RCC 7860 (cell line): ENCODE data around the gene PLEKHH2.
A peak's percentile ranks its signal among the peaks of the same experiment; 100 is the strongest.

Experiments used
- DNase-seq: peaks from one replicate; pipeline ENCODE4 v3.0.0-alpha.2; 2015; ENCODE audit warnings: low spot score
- FAIRE-seq: peaks from 2 replicates; lab custom pipeline; 2012; peaks lifted over from hg19 to GRCh38; lab: Jason Lieb, UNC

Gene PLEKHH2

DNA sequence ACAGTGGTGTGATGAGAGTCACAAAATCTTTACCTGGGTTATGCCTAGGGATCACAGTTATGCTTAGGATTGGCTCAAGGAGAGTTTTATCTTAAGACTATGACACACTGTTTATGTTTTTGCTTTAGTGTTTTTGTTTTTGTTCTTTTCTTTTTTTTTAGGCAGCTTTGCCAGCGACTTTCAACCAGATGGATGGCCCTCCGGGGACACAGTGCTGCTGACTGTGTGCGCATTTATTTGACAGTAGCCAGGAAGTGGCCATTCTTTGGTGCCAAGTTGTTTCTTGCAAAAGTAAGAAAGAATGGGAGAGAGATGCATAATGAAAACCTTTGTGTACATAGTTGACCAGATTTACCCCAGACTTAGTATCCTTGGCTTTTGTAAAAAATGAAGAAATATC, 121.7 kb downstream of the PLEKHH2 start:
- FAIRE-seq = no peak

DNA sequence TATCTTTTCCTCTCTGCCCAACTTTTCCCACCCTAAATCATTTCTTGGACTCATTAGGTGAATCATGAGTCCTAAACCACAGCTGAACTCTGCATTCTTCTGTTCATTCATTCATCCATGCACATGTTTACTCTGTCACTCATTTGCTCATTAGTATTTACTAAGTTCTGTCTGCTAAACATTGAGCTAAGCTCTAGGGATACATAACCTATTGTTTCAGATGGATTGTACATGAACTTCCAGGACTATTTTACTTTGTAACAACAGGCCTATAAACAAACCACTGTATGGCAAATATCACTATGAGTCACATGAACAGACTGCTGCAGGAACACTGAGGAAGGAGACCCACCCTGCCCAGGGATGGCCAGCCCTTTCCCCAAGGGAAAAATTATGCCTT, 122.1 kb downstream of the PLEKHH2 start:
- FAIRE-seq (peak; percentile 95), DNase-seq (peak; percentile 93)

More for the DNA sequence above, 121.7 kb downstream of the PLEKHH2 start:
- no peak for DNase-seq

DNA sequence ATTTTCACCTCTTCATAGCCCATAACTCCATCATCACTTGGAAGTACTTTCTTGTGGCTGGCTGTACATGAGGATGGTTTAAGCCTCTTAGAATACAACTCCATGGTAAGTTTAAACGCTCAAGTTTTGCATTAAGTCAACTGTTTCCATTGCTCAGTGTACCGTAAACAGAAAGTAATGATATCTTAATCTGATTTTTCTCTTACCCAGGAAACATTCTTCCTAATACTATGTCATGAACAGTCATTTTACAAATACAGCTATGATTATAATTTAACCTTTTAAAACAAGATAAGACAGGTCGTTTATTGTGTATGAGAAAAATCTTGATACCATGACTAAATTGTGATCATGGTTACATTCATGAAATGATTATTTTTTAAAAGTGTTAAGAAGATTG, 125.2 kb downstream of the PLEKHH2 start:
- DNase-seq (peak; percentile 83), FAIRE-seq (peak; percentile 98)

- FAIRE-seq (no peak), DNase-seq (peak; percentile 13)
These were observed 126.0 kb downstream of the PLEKHH2 start for GRCh38 chr2:43763091-43763490.

DNA sequence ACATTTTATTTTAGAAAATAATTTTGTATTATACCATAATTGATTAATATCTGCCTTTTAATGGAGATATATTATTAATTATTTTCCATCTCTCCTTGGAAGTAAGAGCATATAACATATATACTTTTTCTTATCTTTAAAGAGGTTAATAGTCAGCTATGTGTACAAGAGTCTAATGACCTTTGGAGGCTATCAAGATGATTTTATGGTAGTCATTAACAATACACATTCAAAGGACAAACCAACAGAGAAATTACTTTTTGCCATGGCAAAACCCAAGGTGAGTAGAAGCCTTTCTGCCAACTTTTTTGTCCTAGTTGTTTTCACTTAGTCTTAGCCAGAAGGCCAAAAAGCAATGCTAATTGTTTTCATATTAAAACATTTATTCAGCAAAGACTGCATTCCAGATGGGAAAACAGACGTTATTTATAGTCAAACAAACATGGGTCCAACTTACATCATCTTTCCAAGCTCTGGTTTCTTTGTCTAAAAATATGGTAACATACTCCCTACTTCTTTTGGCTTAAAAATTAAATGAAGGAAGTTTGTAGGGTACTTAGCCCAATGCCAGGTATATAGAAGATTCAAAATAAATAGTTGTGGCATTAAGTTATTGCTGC, 127.1 kb downstream of the PLEKHH2 start:
- FAIRE-seq = peak; percentile 27
- no peak for DNase-seq

DNA sequence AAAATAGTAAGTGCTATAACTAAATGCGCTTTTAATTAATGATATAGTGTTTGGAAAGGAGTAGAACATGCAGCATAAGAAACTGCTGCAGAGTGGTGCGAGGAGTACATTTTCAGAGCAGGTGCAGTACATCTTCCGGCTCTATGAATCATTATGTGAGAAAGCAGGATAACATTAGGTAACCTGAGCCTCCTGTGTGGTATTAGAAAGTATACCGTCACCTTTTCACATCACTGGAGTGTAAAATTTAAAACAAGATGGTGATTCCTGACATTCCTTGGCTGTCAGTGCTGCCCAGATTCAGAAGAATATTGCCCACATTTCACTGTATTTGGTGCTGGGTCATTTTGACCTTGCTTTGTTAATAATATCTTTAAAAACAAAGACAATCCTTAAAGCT, 128.9 kb downstream of the PLEKHH2 start:
- peak; percentile 55 for DNase-seq
- peak; percentile 73 for FAIRE-seq

GRCh38 chr2:43773876-43774613, 137.0 kb downstream of the PLEKHH2 start, which contains the start of gene DYNC2LI1:
TSS of gene DYNC2LI1 (plus strand) at chr2:43774039. CDS start at chr2:43774139, 100 bp downstream.
- FAIRE-seq = peak; percentile 60
- peak; percentile 77 for DNase-seq

DNA sequence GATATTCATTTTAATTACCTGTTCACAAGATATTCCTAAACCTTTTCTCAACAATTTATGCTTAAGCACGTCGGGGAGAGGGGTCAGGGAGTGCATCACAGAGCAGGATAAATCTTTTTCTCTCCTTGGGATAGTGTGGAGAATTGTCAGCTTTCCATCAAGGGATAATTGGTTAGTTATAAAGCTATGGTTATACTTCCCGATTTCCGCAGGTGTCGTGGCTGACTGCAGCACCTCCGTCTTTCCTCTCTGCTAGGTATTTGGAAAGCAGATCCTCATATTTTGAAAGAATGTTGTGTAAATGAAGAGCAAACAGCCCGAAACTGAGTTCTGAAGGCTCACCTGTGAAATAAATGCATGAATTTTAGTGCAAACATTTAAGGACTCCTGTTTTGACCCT, 137.6 kb downstream of the PLEKHH2 start:
- DNase-seq (no peak), FAIRE-seq (no peak)

- FAIRE-seq = no peak
- no peak for DNase-seq
These were observed 139.3 kb downstream of the PLEKHH2 start for GRCh38 chr2:43776324-43776723.

- no peak for FAIRE-seq
These were observed 140.4 kb downstream of the PLEKHH2 start for GRCh38 chr2:43777306-43777926.

DNA sequence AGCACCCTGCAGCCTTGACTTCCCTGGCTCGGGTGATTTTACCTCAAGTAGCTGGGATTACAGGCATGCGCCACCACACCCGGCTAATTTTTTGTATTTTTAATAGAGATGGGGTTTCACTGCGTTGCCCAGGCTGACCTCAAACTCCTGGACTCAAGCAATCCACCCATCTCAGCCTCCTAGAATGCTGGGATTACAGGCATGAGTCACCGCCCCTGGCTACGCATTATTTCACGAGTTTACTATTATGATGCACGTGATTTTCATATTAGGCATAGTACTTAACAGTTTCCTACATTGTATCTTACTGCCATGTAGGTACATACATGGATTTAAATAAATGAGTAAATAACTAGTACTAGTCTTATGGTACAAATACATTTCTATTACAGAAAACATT, 141.2 kb downstream of the PLEKHH2 start:
- FAIRE-seq = no peak

More at GRCh38 chr2:43777306-43777926, 140.4 kb downstream of the PLEKHH2 start:
- no peak for DNase-seq

DNA sequence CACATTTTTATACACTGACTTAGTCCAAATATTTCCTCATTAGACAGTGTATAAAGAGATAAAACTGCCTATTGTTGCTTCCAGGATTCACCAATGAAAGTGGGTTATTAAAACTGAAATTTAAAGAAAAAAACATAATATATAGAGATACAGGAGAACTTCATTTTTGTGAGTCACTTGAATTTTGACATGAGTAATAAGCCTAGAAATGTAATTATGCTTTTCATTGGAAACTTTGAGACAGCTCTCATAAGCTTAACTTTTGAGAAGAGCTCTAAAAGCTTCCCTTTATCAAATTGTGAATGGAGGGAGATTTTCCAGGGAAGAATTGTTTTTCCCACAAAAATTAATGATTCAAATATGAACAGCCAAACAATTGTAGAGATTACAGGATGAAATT, 150.8 kb downstream of the PLEKHH2 start:
- DNase-seq = no peak
- no peak for FAIRE-seq

More for the DNA sequence above, 141.2 kb downstream of the PLEKHH2 start:
- no peak for DNase-seq

DNA sequence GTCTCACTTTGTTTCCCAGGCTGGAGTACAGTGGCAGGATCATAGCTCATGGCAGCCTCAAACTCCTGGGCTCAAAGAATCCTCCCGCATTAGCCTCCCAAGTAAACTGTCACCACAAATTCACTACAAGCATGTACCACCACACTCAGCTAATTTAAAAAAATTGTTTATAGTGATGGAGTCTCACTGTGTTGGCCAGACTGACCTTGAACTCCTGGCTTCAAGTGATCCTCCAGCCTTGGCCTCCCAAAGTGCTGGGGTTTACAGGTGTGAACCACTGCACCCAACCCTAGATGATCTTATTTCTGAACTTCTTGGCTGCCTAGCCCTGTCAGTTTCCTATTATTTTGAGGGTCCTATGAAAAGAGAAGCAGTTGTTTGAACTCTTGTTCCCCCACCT, 151.6 kb downstream of the PLEKHH2 start:
- FAIRE-seq (no peak), DNase-seq (no peak)

DNA sequence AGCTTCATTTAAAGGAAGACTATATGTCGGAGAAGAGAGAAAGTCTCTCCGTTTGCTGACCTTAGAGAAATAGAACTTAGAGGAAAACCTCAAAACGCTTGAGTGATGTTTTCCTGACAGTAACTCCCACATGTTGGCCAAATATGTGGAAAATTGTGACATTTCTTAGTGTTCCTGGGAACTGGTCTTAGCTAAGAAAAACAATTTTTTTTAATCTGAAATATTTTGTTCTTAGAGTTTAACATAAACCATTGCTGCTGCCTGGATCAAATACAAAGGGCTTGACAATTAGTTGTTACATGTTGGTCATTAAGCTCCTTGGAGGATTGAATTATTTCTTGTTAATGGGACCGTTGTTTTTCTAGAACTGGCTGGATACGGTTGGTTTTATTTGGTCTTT, 153.1 kb downstream of the PLEKHH2 start:
- no peak for DNase-seq
- no peak for FAIRE-seq

DNA sequence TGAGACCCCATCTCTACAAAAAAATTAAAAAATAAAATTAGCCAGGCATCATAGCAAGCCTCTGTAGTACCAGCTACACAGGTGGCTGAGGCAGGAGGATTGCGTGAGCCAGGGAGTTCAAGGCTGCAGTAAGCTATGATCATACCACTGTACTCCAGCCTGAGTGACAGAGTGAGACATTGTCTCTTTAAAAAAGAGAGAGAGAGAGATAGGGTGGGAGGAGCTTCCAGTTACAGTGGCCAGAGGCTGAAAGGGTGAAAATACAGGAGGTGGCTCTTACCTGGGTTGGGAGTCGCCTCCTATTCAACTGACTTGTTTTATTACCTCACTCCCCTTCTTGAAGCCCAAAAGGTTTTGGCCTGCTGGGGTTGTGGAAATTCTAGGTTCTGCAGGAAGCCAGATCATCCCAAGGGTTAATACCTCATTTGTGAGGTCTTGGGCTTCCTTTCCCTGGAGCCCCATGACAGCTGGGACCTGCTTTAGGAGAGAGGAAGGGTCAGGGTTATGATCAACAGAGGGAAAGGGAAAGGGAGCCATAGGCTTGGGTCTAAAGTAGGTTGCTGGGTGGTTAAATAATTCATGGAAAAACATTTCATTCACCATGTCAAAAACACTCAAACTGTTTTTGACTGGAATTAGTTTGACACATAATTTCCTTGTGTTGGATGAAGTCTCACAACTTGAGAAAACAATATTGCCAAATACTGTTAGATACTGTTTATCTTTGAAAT, 154.1 kb downstream of the PLEKHH2 start:
- no peak for FAIRE-seq
- DNase-seq = no peak

GRCh38 chr2:43792653-43793052, 155.6 kb downstream of the PLEKHH2 start:
- FAIRE-seq = peak; percentile 93

GRCh38 chr2:43794956-43795355, 157.9 kb downstream of the PLEKHH2 start:
- DNase-seq = no peak
- FAIRE-seq = no peak

More at GRCh38 chr2:43792653-43793052, 155.6 kb downstream of the PLEKHH2 start:
- peak; percentile 62 for DNase-seq

DNA sequence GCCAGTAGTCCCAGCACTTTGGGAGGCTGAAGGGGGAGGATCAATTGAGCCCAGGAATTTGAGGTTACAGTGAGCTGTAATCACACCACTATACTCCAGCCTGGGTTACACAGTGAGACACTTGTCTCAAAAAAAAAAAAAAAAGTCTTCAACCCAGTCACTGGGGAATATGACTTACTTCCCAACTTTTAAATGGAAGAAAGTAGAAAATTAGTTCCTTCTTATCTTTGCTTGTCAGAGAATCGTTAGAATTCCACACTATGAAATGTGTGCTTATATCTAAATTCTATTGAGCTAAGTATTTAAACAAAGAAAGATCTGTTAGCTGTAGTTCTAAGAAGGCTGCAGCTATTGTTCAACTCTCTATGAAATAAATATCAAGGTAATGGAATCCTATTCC, 159.1 kb downstream of the PLEKHH2 start:
- DNase-seq (no peak), FAIRE-seq (no peak)

GRCh38 chr2:43798300-43798699, 161.2 kb downstream of the PLEKHH2 start:
- DNase-seq (no peak), FAIRE-seq (no peak)

DNA sequence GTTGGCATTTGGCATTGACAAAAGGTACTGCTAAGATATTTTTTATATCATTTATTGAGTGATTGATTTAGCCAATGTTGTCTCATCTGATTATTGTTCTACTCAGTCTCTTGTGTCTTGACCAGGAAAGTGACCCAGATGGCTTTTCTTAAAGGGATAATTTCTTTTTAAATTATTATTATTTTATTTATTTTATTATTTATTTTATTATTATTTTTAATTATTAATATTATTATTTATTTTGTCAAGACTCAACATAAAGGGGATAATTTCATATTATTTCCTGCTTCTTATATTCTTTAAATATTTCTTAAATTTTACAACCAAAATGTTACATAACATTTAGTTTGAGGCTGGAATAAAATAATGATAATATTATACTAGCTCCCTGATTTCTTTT, 163.8 kb downstream of the PLEKHH2 start:
- DNase-seq (no peak), FAIRE-seq (peak; percentile 57)

DNA sequence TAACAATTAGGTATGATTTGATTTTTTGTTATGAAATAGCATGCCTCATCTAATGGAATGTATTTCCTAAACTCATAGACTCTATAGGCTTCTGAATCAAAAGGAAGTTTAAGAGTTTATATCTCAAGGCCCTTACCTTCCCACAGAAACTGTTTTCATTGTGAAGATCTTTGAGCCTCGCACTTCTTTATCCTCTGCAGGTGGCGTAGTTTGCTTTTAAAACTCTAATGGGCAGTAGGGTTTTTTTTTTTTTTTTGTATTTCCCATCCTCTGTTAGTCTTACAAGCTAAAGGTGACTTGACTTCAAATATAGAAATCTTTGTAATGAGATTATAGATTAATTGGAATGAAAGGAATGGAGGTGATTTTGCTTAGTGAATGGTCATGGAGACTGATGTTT, 165.1 kb downstream of the PLEKHH2 start:
- no peak for FAIRE-seq
- no peak for DNase-seq
